ENCODE results near the gene PARD6A. TPM values are rescaled to one million over a fixed set of nuclear protein-coding genes. Genes with fewer than 3 reads are reported as not detected.

PARD6A gene
- total and polyA plus RNA-seq, 5 donors from 2014 or later = 6.2 to 19.9 (median 17.9) TPM

- no peak overlapping the region for H3K27ac ChIP-seq (ENCODE audit: insufficient read depth, low read length, poor library complexity, severe bottlenecking)
- peaks cover 39% of the 10 kb centered on the region for H3K4me1 ChIP-seq (ENCODE audit: control insufficient read depth, insufficient read depth, low read length, poor library complexity, severe bottlenecking)
- no peaks in the 10 kb centered on the region for H3K36me3 Mint-ChIP-seq
- peaks cover 0 to 50% (median 19%) of the 10 kb centered on the region in 4 donors for H3K4me1 Mint-ChIP-seq
- peak overlapping the region; percentile 51 to 75 (median 67) for H3K4me3 Mint-ChIP-seq
- no peak for DNase-seq
- no peak overlapping the region for H3K4me3 ChIP-seq (ENCODE audit: low read depth, low read length)
- no peaks in the 10 kb centered on the region for H3K36me3 ChIP-seq (ENCODE audit: control insufficient read depth, insufficient read depth, low read length)
- ATAC-seq (ENCODE audit: low read depth in 2 of 2) = no peak
- no peaks in the 10 kb centered on the region for H3K9me3 Mint-ChIP-seq
- H3K9me3 ChIP-seq (ENCODE audit: control insufficient read depth in 2 of 2, low read length in 2 of 2) = no peaks in the 10 kb centered on the region
- H3K27me3 ChIP-seq (ENCODE audit: control insufficient read depth, insufficient read depth, low read length) = no peaks in the 10 kb centered on the region
- H3K27ac Mint-ChIP-seq = peak overlapping the region in 2 of 3 donors; percentile 26 to 86
- H3K27me3 Mint-ChIP-seq = peaks cover under 1% of the 10 kb centered on the region
Measured at GRCh38 chr16:67665598-67665997, 4.8 kb downstream of the PARD6A start.

GRCh38 chr16:67666032-67666551 lies 5.3 kb downstream of the PARD6A start:
- H3K9me3 Mint-ChIP-seq = no peaks in the 10 kb centered on the region
- H3K4me3 Mint-ChIP-seq = peak overlapping the region; percentile 65 to 81 (median 69)
- Histone ChIP-seq H3K4me3 (ENCODE audit: low read depth, low read length) (no peak overlapping the region), H3K27ac (ENCODE audit: insufficient read depth, low read length, poor library complexity, severe bottlenecking) (peak overlapping the region; percentile 60), H3K36me3 (ENCODE audit: control insufficient read depth, insufficient read depth, low read length) (no peaks in the 10 kb centered on the region), H3K9me3 (ENCODE audit: control insufficient read depth in 2 of 2, low read length in 2 of 2) (no peaks in the 10 kb centered on the region), H3K4me1 (ENCODE audit: control insufficient read depth, insufficient read depth, low read length, poor library complexity, severe bottlenecking) (peaks cover 37% of the 10 kb centered on the region), H3K27me3 (ENCODE audit: control insufficient read depth, insufficient read depth, low read length) (no peaks in the 10 kb centered on the region)
- ATAC-seq (ENCODE audit: low read depth in 2 of 2) = no peak
- peaks cover 0 to 48% (median 18%) of the 10 kb centered on the region in 4 donors for H3K4me1 Mint-ChIP-seq
- H3K36me3 Mint-ChIP-seq = no peaks in the 10 kb centered on the region
- no peak for DNase-seq
- H3K27ac Mint-ChIP-seq = no peak overlapping the region
- no peaks in the 10 kb centered on the region for H3K27me3 Mint-ChIP-seq

GRCh38 chr16:67666559-67667452 lies 6.0 kb downstream of the PARD6A start, which contains the start of the genes C16orf86 and ENKD1:
Gene C16orf86 (plus strand): TSS chr16:67666814. CDS start chr16:67666971, 157 bp downstream.
Gene ENKD1 (minus strand): TSS chr16:67666750. CDS start chr16:67666442, 308 bp downstream.
- Histone ChIP-seq H3K9me3 (ENCODE audit: control insufficient read depth in 2 of 2, low read length in 2 of 2) (no peaks in the 10 kb centered on the region), H3K4me3 (ENCODE audit: low read depth, low read length) (peak within 1 kb of the TSS; percentile 44), H3K36me3 (ENCODE audit: control insufficient read depth, insufficient read depth, low read length) (no peaks in the 10 kb centered on the region), H3K27me3 (ENCODE audit: control insufficient read depth, insufficient read depth, low read length) (no peaks in the 10 kb centered on the region), H3K4me1 (ENCODE audit: control insufficient read depth, insufficient read depth, low read length, poor library complexity, severe bottlenecking) (peaks cover 30% of the 10 kb centered on the region), H3K27ac (ENCODE audit: insufficient read depth, low read length, poor library complexity, severe bottlenecking) (peak within 1 kb of the TSS; percentile 61)
- Mint-ChIP-seq H3K27ac (peak within 1 kb of the TSS; percentile 26 to 65 (median 26)), H3K36me3 (no peaks in the 10 kb centered on the region), H3K4me1 (peaks cover 0 to 41% (median 15%) of the 10 kb centered on the region in 4 donors), H3K27me3 (no peaks in the 10 kb centered on the region), H3K4me3 (peak within 1 kb of the TSS; percentile 80 to 94 (median 84)), H3K9me3 (no peaks in the 10 kb centered on the region)
- ATAC-seq (ENCODE audit: low read depth in 2 of 2) = peak; percentile 61 to 68
- peak; percentile 79 to 88 (median 82) for DNase-seq

GRCh38 chr16:67667453-67667816 lies 6.7 kb downstream of the PARD6A start:
- no peaks in the 10 kb centered on the region for H3K9me3 ChIP-seq (ENCODE audit: control insufficient read depth in 2 of 2, low read length in 2 of 2)
- DNase-seq (no peak), ATAC-seq (ENCODE audit: low read depth in 2 of 2) (no peak)
- H3K4me1 Mint-ChIP-seq = peaks cover 0 to 38% (median 16%) of the 10 kb centered on the region in 4 donors
- H3K27me3 ChIP-seq (ENCODE audit: control insufficient read depth, insufficient read depth, low read length) = no peaks in the 10 kb centered on the region
- no peak overlapping the region for H3K4me3 ChIP-seq (ENCODE audit: low read depth, low read length)
- no peaks in the 10 kb centered on the region for H3K36me3 ChIP-seq (ENCODE audit: control insufficient read depth, insufficient read depth, low read length)
- H3K27me3 Mint-ChIP-seq = no peaks in the 10 kb centered on the region
- H3K27ac Mint-ChIP-seq = peak overlapping the region in 1 of 3 donors; percentile 26
- peaks cover 25% of the 10 kb centered on the region for H3K4me1 ChIP-seq (ENCODE audit: control insufficient read depth, insufficient read depth, low read length, poor library complexity, severe bottlenecking)
- H3K4me3 Mint-ChIP-seq = peak overlapping the region; percentile 80 to 94 (median 84)
- H3K36me3 Mint-ChIP-seq = no peaks in the 10 kb centered on the region
- no peaks in the 10 kb centered on the region for H3K9me3 Mint-ChIP-seq
- peak overlapping the region; percentile 61 for H3K27ac ChIP-seq (ENCODE audit: insufficient read depth, low read length, poor library complexity, severe bottlenecking)

GRCh38 chr16:67667817-67668494 lies 7.2 kb downstream of the PARD6A start:
- no peaks in the 10 kb centered on the region for H3K9me3 Mint-ChIP-seq
- peak overlapping the region in 1 of 3 donors; percentile 78 for H3K27ac Mint-ChIP-seq
- Histone ChIP-seq H3K9me3 (ENCODE audit: control insufficient read depth in 2 of 2, low read length in 2 of 2) (no peaks in the 10 kb centered on the region), H3K27ac (ENCODE audit: insufficient read depth, low read length, poor library complexity, severe bottlenecking) (peak overlapping the region; percentile 61), H3K27me3 (ENCODE audit: control insufficient read depth, insufficient read depth, low read length) (no peaks in the 10 kb centered on the region), H3K4me1 (ENCODE audit: control insufficient read depth, insufficient read depth, low read length, poor library complexity, severe bottlenecking) (peaks cover 25% of the 10 kb centered on the region), H3K4me3 (ENCODE audit: low read depth, low read length) (no peak overlapping the region), H3K36me3 (ENCODE audit: control insufficient read depth, insufficient read depth, low read length) (no peaks in the 10 kb centered on the region)
- ATAC-seq (ENCODE audit: low read depth in 2 of 2) = peak; percentile 92 to 93
- H3K27me3 Mint-ChIP-seq = no peaks in the 10 kb centered on the region
- no peaks in the 10 kb centered on the region for H3K36me3 Mint-ChIP-seq
- peaks cover 0 to 43% (median 18%) of the 10 kb centered on the region in 4 donors for H3K4me1 Mint-ChIP-seq
- peak overlapping the region; percentile 80 to 94 (median 84) for H3K4me3 Mint-ChIP-seq
- peak; percentile 77 to 94 (median 84) for DNase-seq

- H3K27me3 Mint-ChIP-seq = no peaks in the 10 kb centered on the region
- H3K4me1 ChIP-seq (ENCODE audit: control insufficient read depth, insufficient read depth, low read length, poor library complexity, severe bottlenecking) = peaks cover 25% of the 10 kb centered on the region
- H3K27ac Mint-ChIP-seq = peak overlapping the region in 2 of 3 donors; percentile 35 to 67
- DNase-seq (peak in 2 of 3 donors; percentile 24 to 53), ATAC-seq (ENCODE audit: low read depth in 2 of 2) (no peak)
- H3K27ac ChIP-seq (ENCODE audit: insufficient read depth, low read length, poor library complexity, severe bottlenecking) = peak overlapping the region; percentile 51
- peaks cover 0 to 43% (median 19%) of the 10 kb centered on the region in 4 donors for H3K4me1 Mint-ChIP-seq
- no peaks in the 10 kb centered on the region for H3K36me3 Mint-ChIP-seq
- H3K9me3 Mint-ChIP-seq = no peaks in the 10 kb centered on the region
- H3K36me3 ChIP-seq (ENCODE audit: control insufficient read depth, insufficient read depth, low read length) = no peaks in the 10 kb centered on the region
- H3K4me3 ChIP-seq (ENCODE audit: low read depth, low read length) = no peak overlapping the region
- H3K9me3 ChIP-seq (ENCODE audit: control insufficient read depth in 2 of 2, low read length in 2 of 2) = no peaks in the 10 kb centered on the region
- H3K27me3 ChIP-seq (ENCODE audit: control insufficient read depth, insufficient read depth, low read length) = no peaks in the 10 kb centered on the region
- H3K4me3 Mint-ChIP-seq = peak overlapping the region in 2 of 4 donors; percentile 51 to 75
Measured at GRCh38 chr16:67668495-67669157, 7.9 kb downstream of the PARD6A start.

GRCh38 chr16:67669499-67670101 lies 8.8 kb downstream of the PARD6A start:
- DNase-seq = no peak
- peaks cover 25% of the 10 kb centered on the region for H3K4me1 ChIP-seq (ENCODE audit: control insufficient read depth, insufficient read depth, low read length, poor library complexity, severe bottlenecking)
- Mint-ChIP-seq H3K9me3 (no peaks in the 10 kb centered on the region), H3K27ac (no peak overlapping the region), H3K4me3 (peak overlapping the region in 1 of 4 donors; percentile 81), H3K4me1 (peaks cover 0 to 36% (median 15%) of the 10 kb centered on the region in 4 donors), H3K36me3 (no peaks in the 10 kb centered on the region), H3K27me3 (no peaks in the 10 kb centered on the region)
- no peaks in the 10 kb centered on the region for H3K27me3 ChIP-seq (ENCODE audit: control insufficient read depth, insufficient read depth, low read length)
- ATAC-seq (ENCODE audit: low read depth in 2 of 2) = no peak
- no peaks in the 10 kb centered on the region for H3K36me3 ChIP-seq (ENCODE audit: control insufficient read depth, insufficient read depth, low read length)
- H3K4me3 ChIP-seq (ENCODE audit: low read depth, low read length) = no peak overlapping the region
- H3K9me3 ChIP-seq (ENCODE audit: control insufficient read depth in 2 of 2, low read length in 2 of 2) = no peaks in the 10 kb centered on the region
- no peak overlapping the region for H3K27ac ChIP-seq (ENCODE audit: insufficient read depth, low read length, poor library complexity, severe bottlenecking)
